Nephron progenitor cell (in vitro differentiated cells): ENCODE measurements around the gene ARHGEF17.
A peak's percentile ranks its signal among the peaks of the same experiment; 100 is the strongest.
"Not testable (repeated sequence)": the region's sequence is repeated elsewhere in the genome, so short reads cannot be mapped to it uniquely, and the experiment has no call there.

ENCODE experiments used
- DNase-seq: peaks from one replicate; pipeline ENCODE4 v3.0.0; 2021
- H3K27ac Mint-ChIP-seq: 2 replicates; pipeline ENCODE4 v1.8.0; 2021; ENCODE audit warnings: mild to moderate bottlenecking, moderate library complexity, mixed read lengths
- H3K27me3 Mint-ChIP-seq: 2 replicates; pipeline ENCODE4 v1.8.0; 2021; ENCODE audit warnings: mild to moderate bottlenecking, low read depth, mixed read lengths; ENCODE audit not compliant: poor library complexity
- H3K36me3 Mint-ChIP-seq: 2 replicates; pipeline ENCODE4 v1.8.0; 2021; ENCODE audit warnings: low read depth, mixed read lengths
- H3K4me1 Mint-ChIP-seq: 2 replicates; pipeline ENCODE4 v1.8.0; 2021; ENCODE audit warnings: mixed read lengths
- H3K4me3 Mint-ChIP-seq: 2 replicates; pipeline ENCODE4 v1.8.0; 2021; ENCODE audit warnings: mild to moderate bottlenecking, moderate library complexity, mixed read lengths
- H3K9me3 Mint-ChIP-seq: 2 replicates; pipeline ENCODE4 v1.8.0; 2021; ENCODE audit warnings: mild to moderate bottlenecking, moderate library complexity, mixed read lengths
- TF ChIP-seq, protein P1 (sequence below): fragments of 200-600 bp; sonication (generic); IDR thresholded peaks from 2 replicates; pipeline ENCODE4 v1.5.0; 2021; ENCODE audit warnings: antibody characterized with exemption

Gene ARHGEF17

GRCh38 chr11:73268671-73269271, 39.3 kb upstream of the ARHGEF17 start:
- Mint-ChIP-seq H3K36me3 (no peaks in the 10 kb centered on the region), H3K4me1 (peaks cover 41% of the 10 kb centered on the region), H3K27ac (no peak overlapping the region), H3K4me3 (no peak overlapping the region), H3K27me3 (peaks cover 53% of the 10 kb centered on the region), H3K9me3 (no peaks in the 10 kb centered on the region)
- peak; percentile 1 for DNase-seq
- TF ChIP-seq, protein P1, sequence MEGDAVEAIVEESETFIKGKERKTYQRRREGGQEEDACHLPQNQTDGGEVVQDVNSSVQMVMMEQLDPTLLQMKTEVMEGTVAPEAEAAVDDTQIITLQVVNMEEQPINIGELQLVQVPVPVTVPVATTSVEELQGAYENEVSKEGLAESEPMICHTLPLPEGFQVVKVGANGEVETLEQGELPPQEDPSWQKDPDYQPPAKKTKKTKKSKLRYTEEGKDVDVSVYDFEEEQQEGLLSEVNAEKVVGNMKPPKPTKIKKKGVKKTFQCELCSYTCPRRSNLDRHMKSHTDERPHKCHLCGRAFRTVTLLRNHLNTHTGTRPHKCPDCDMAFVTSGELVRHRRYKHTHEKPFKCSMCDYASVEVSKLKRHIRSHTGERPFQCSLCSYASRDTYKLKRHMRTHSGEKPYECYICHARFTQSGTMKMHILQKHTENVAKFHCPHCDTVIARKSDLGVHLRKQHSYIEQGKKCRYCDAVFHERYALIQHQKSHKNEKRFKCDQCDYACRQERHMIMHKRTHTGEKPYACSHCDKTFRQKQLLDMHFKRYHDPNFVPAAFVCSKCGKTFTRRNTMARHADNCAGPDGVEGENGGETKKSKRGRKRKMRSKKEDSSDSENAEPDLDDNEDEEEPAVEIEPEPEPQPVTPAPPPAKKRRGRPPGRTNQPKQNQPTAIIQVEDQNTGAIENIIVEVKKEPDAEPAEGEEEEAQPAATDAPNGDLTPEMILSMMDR: no peak

GRCh38 chr11:73269459-73270015, 38.5 kb upstream of the ARHGEF17 start:
- no peaks in the 10 kb centered on the region for H3K9me3 Mint-ChIP-seq
- TF ChIP-seq, protein P1: no peak
- peak; percentile 1 for DNase-seq
- peaks cover 47% of the 10 kb centered on the region for H3K4me1 Mint-ChIP-seq
- H3K36me3 Mint-ChIP-seq: no peaks in the 10 kb centered on the region
- no peak overlapping the region for H3K4me3 Mint-ChIP-seq
- peaks cover 45% of the 10 kb centered on the region for H3K27me3 Mint-ChIP-seq
- no peak overlapping the region for H3K27ac Mint-ChIP-seq

DNA sequence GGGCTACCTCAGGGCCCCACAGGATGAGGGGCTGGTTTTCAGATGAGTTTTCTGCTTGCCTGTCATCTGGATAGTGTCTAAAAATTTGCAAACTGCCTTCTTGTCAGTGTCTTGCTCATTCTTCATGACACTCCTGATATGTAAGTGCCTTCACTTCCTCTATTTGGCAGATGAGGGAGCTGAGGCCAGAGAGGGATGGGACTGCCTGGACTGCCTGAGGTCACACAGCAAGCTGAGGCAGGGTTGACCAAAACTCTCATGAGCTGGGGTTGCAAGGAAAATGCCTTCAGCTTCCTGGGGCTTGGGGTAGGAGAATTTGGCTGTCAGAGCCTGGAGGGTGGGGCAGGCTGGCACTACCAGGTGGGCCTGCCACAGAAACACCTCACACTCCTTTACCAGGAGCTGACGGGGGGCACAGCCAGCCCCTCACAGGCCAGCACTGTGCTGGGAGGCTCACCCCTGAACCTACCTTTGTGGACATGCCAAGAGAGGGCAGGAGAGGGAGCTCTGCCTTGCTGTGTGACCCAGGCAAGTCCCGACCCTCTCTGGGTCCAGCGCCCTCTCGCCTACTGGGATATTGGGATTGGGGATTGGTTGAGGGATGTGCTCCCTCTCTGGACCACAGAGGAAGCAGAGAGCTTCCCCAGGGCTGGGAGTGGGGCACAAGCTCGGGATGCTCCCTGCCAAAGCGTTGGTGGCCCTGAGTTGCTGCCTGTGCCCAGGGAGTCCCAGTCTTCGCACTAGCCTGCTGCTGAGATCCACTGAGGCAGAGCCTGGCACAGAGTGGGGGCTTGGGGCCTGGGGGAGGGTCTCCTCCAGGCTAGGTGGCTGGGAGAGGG, 37.8 kb upstream of the ARHGEF17 start:
- no peaks in the 10 kb centered on the region for H3K9me3 Mint-ChIP-seq
- H3K36me3 Mint-ChIP-seq: no peaks in the 10 kb centered on the region
- H3K4me3 Mint-ChIP-seq: no peak overlapping the region
- peaks cover 41% of the 10 kb centered on the region for H3K27me3 Mint-ChIP-seq
- peaks cover 50% of the 10 kb centered on the region for H3K4me1 Mint-ChIP-seq
- peak; percentile 1 for DNase-seq
- H3K27ac Mint-ChIP-seq: no peak overlapping the region
- TF ChIP-seq, protein P1: no peak

DNA sequence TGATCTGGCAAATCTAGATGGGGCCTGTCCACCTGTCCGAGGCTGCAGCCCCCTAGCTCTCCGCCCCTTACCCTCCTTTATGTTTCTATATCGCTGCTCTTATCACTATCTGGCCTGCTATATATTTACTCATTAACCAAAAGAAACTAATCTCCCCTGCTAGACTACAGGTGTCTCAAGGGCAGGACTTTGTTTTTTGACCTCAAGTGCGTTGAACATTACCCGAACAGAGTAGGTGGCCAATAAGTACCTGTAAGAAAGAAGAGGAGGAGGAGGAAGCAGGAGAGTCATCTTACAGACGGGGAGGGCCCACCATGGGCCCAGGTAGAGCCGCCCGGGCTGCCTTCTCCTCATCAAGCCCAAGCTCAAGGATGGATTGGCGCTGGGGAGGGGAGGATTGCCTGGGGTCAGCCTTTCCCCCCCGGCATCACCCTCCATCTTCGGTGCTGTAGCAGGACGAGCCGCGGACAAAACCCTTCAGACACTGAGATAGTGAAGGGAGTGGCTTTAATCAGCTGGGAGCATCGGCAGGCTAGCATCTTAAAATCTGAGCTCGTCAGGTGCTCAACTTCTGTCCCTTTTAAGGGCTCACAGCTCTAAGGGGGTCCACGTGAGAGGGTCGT, 37.1 kb upstream of the ARHGEF17 start:
- peak overlapping the region; percentile 86 for H3K27ac Mint-ChIP-seq
- no peaks in the 10 kb centered on the region for H3K36me3 Mint-ChIP-seq
- peaks cover 51% of the 10 kb centered on the region for H3K4me1 Mint-ChIP-seq
- H3K4me3 Mint-ChIP-seq: no peak overlapping the region
- peaks cover 34% of the 10 kb centered on the region for H3K27me3 Mint-ChIP-seq
- TF ChIP-seq, protein P1: no peak
- no peaks in the 10 kb centered on the region for H3K9me3 Mint-ChIP-seq
- DNase-seq: peak; percentile 0

- H3K36me3 Mint-ChIP-seq, H3K9me3 Mint-ChIP-seq, DNase-seq, H3K4me3 Mint-ChIP-seq: not testable (repeated sequence)
- H3K4me1 Mint-ChIP-seq: peaks cover 51% of the 10 kb centered on the region
- H3K27ac Mint-ChIP-seq: peak overlapping the region; percentile 86
- H3K27me3 Mint-ChIP-seq: peaks cover 28% of the 10 kb centered on the region
These were observed 36.6 kb upstream of the ARHGEF17 start for GRCh38 chr11:73271478-73271865.

- peaks cover 23% of the 10 kb centered on the region for H3K27me3 Mint-ChIP-seq
- TF ChIP-seq, protein P1: no peak
- DNase-seq: peak; percentile 1
- H3K27ac Mint-ChIP-seq: peak within 1 kb of the TSS; percentile 86
- H3K36me3 Mint-ChIP-seq: no peaks in the 10 kb centered on the region
- peaks cover 51% of the 10 kb centered on the region for H3K4me1 Mint-ChIP-seq
- no peaks in the 10 kb centered on the region for H3K9me3 Mint-ChIP-seq
- H3K4me3 Mint-ChIP-seq: no peak within 1 kb of the TSS
These were observed 36.0 kb upstream of the ARHGEF17 start, which contains the start of gene P2RY6 for GRCh38 chr11:73271936-73272679. TSS of gene P2RY6 (plus strand) at chr11:73272338. CDS start at chr11:73296519, 24,181 bp downstream.
